Fibroblast of lung (primary cell): ENCODE measurements around the gene SNX18. TPM values are rescaled to one million over a fixed set of nuclear protein-coding genes. Genes with fewer than 3 reads are reported as not detected.

Source experiments
- DNase-seq, 2 donors: peaks; one replicate each; pipeline versions ENCODE4 v3.0.0 to v3.0.0-alpha.2; 2010; ENCODE audit warnings: low read depth in 2 of 2
- H2AFZ ChIP-seq: 2 replicates; pipeline ENCODE4 v1.5.1; 2012; ENCODE audit warnings: low read length, control low read depth, inconsistent platforms
- H3K27ac ChIP-seq: 2 replicates; pipeline ENCODE4 v1.5.1; 2011; ENCODE audit warnings: low read length, control low read depth; ENCODE audit not compliant: insufficient read depth
- H3K27me3 ChIP-seq: 2 replicates; pipeline ENCODE4 v1.5.1; 2011; ENCODE audit warnings: mild to moderate bottlenecking, low read length; ENCODE audit not compliant: control insufficient read depth, insufficient read depth
- H3K36me3 ChIP-seq: 2 replicates; pipeline ENCODE4 v1.5.1; 2011; ENCODE audit warnings: low read length; ENCODE audit not compliant: control insufficient read depth, insufficient read depth
- H3K4me1 ChIP-seq: 2 replicates; pipeline ENCODE4 v1.5.1; 2011; ENCODE audit warnings: low read length; ENCODE audit not compliant: control insufficient read depth, insufficient read depth; ENCODE audit errors: extremely low read depth
- H3K4me2 ChIP-seq: 2 replicates; pipeline ENCODE4 v1.5.1; 2011; ENCODE audit warnings: low read length, control low read depth; ENCODE audit not compliant: insufficient read depth; ENCODE audit errors: extremely low read depth
- H3K4me3 ChIP-seq, 4 experiments: fragments of 200-600 bp in 1 of 4; sonication (generic) in 1 of 4; replicated peaks in 1 of 4; 2 replicates each; pipeline ENCODE4 v1.5.1; 2011 to 2016; ENCODE audit warnings: low read length in 4 of 4, low read depth in 3 of 4, mild to moderate bottlenecking in 3 of 4, control low read depth in 2 of 4, inconsistent platforms in 1 of 4, mixed read lengths in 1 of 4; ENCODE audit not compliant: insufficient read depth in 1 of 4; ENCODE audit errors: control extremely low read depth in 1 of 4
- H3K79me2 ChIP-seq: 2 replicates; pipeline ENCODE4 v1.5.1; 2012; ENCODE audit warnings: mild to moderate bottlenecking, low read length, inconsistent platforms; ENCODE audit not compliant: control insufficient read depth, insufficient read depth
- H3K9ac ChIP-seq: 2 replicates; pipeline ENCODE4 v1.5.1; 2011; ENCODE audit warnings: mild to moderate bottlenecking, low read length, control low read depth; ENCODE audit not compliant: insufficient read depth
- H3K9me3 ChIP-seq: 2 replicates; pipeline ENCODE4 v1.5.1; 2012; ENCODE audit warnings: low read depth, low read length; ENCODE audit not compliant: control insufficient read depth, insufficient read depth
- H4K20me1 ChIP-seq: 2 replicates; pipeline ENCODE4 v1.5.1; 2011; ENCODE audit warnings: low read length; ENCODE audit not compliant: control insufficient read depth, insufficient read depth; ENCODE audit errors: extremely low read depth
- CTCF ChIP-seq, 2 donors: IDR thresholded peaks in 1 of 2; conservative IDR thresholded peaks in 1 of 2; 1 replicate in 1 of 2; 2 replicates in 1 of 2; pipeline ENCODE4 v1.5.1; 2011 to 2012; ENCODE audit warnings: low read length in 2 of 2, control low read depth in 1 of 2, inconsistent platforms in 1 of 2, low read depth in 1 of 2, mild to moderate bottlenecking in 1 of 2
- EZH2 ChIP-seq: IDR thresholded peaks from 2 replicates; pipeline ENCODE4 v1.5.1; 2012; ENCODE audit warnings: low read length, control low read depth, mild to moderate bottlenecking; ENCODE audit errors: missing control alignments
- polyA plus RNA-seq, 2 donors: library from polyadenylated mRNA; depleted of rRNA in 1 of 2; stranded (reverse) in 1 of 2; unstranded in 1 of 2; fragments of >200 nt; gene quantifications; 2 replicates each; pipeline ENCODE4 v1.2.1, GENCODE V29; 2011 to 2012; ENCODE audit warnings: missing spikeins in 1 of 2
- total RNA-seq: library from RNA; depleted of rRNA; stranded (reverse); fragments of >200 nt; gene quantifications from 2 replicates; pipeline ENCODE4 v1.2.1, GENCODE V29; 2014

The SNX18 gene
- total and polyA plus RNA-seq, 2 donors (not counting 1 experiment from before 2014, with no cell fraction given) = 80.1 to 109 TPM

- H3K27ac ChIP-seq = no peak overlapping the region
- no peaks in the 10 kb centered on the region for H3K27me3 ChIP-seq
- no peaks in the 10 kb centered on the region for H3K9me3 ChIP-seq
- DNase-seq = no peak
- no peak overlapping the region for H3K4me3 ChIP-seq
- H3K9ac ChIP-seq = no peak overlapping the region
- H4K20me1 ChIP-seq = no peaks in the 10 kb centered on the region
- TF ChIP-seq CTCF (conservative IDR thresholded peaks at IDR 0.05 in 1 of 2, IDR thresholded peaks at IDR 0.05 in 1 of 2; ENCODE audit: low read depth in 1 of 2, low read length in 2 of 2) (no peak), EZH2 (no peak)
- H3K4me2 ChIP-seq = no peak overlapping the region
- no peaks in the 10 kb centered on the region for H3K36me3 ChIP-seq
- no peak overlapping the region for H2AFZ ChIP-seq
- peaks cover 6% of the 10 kb centered on the region for H3K4me1 ChIP-seq
- no peaks in the 10 kb centered on the region for H3K79me2 ChIP-seq
These were observed 60.0 kb downstream of the SNX18 start for GRCh38 chr5:54577528-54577927.

GRCh38 chr5:54577937-54578653, 60.5 kb downstream of the SNX18 start:
- Histone ChIP-seq H3K4me3 (no peak overlapping the region), H3K4me1 (peaks cover 6% of the 10 kb centered on the region), H3K9me3 (no peaks in the 10 kb centered on the region), H3K36me3 (no peaks in the 10 kb centered on the region), H3K9ac (no peak overlapping the region), H3K27ac (no peak overlapping the region), H3K4me2 (no peak overlapping the region), H2AFZ (no peak overlapping the region), H3K79me2 (no peaks in the 10 kb centered on the region), H3K27me3 (no peaks in the 10 kb centered on the region), H4K20me1 (no peaks in the 10 kb centered on the region)
- no peak for TF ChIP-seq CTCF (conservative IDR thresholded peaks at IDR 0.05 in 1 of 2, IDR thresholded peaks at IDR 0.05 in 1 of 2; ENCODE audit: low read depth in 1 of 2, low read length in 2 of 2)
- TF ChIP-seq EZH2 = no peak
- DNase-seq = no peak

GRCh38 chr5:54579591-54580295, 62.2 kb downstream of the SNX18 start:
- no peak overlapping the region for H2AFZ ChIP-seq
- DNase-seq = peak in 1 of 2 donors; percentile 30
- H3K27ac ChIP-seq = no peak overlapping the region
- H3K27me3 ChIP-seq = no peaks in the 10 kb centered on the region
- no peaks in the 10 kb centered on the region for H3K79me2 ChIP-seq
- TF ChIP-seq CTCF (conservative IDR thresholded peaks at IDR 0.05 in 1 of 2, IDR thresholded peaks at IDR 0.05 in 1 of 2; ENCODE audit: low read depth in 1 of 2, low read length in 2 of 2) (no peak), EZH2 (no peak)
- no peak overlapping the region for H3K4me2 ChIP-seq
- no peak overlapping the region for H3K9ac ChIP-seq
- H3K4me3 ChIP-seq = no peak overlapping the region
- H3K36me3 ChIP-seq = no peaks in the 10 kb centered on the region
- H3K4me1 ChIP-seq = peaks cover 6% of the 10 kb centered on the region
- no peaks in the 10 kb centered on the region for H3K9me3 ChIP-seq
- H4K20me1 ChIP-seq = no peaks in the 10 kb centered on the region
